GM15510 (cell line): Measurements from ENCODE around the gene ASIC4.

ENCODE experiments used
- POLR2A ChIP-seq: IDR thresholded peaks from 3 replicates; pipeline ENCODE4 v1.6.1; 2011; ENCODE audit warnings: borderline replicate concordance; ENCODE audit not compliant: insufficient read length; ENCODE audit errors: extremely low read depth

The ASIC4 gene

GRCh38 chr2:219573166-219573565, 58.9 kb downstream of the ASIC4 start:
- TF ChIP-seq POLR2A, result no peak

DNA sequence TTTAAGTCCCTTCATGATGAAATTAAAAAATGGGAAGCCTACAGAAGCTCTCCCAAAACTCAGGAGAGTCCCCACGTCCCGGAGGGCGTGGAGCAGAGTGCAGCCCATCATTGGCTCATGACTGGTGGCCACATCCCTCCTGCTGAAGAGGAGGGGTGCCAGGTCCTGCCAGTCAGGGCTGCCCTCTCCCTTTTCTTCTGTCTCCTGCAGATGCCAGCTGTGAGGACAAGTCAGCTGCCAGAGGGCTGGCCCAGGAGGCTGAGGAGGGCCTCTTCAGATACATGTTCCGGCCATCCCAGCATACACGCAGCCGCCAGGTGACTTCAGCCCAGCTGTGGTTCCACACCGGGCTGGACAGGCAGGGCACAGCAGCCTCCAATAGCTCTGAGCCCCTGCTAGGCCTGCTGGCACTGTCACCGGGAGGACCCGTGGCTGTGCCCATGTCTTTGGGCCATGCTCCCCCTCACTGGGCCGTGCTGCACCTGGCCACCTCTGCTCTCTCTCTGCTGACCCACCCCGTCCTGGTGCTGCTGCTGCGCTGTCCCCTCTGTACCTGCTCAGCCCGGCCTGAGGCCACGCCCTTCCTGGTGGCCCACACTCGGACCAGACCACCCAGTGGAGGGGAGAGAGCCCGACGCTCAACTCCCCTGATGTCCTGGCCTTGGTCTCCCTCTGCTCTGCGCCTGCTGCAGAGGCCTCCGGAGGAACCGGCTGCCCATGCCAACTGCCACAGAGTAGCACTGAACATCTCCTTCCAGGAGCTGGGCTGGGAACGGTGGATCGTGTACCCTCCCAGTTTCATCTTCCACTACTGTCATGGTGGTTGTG, 60.4 kb downstream of the ASIC4 start:
- no peak for TF ChIP-seq POLR2A

DNA sequence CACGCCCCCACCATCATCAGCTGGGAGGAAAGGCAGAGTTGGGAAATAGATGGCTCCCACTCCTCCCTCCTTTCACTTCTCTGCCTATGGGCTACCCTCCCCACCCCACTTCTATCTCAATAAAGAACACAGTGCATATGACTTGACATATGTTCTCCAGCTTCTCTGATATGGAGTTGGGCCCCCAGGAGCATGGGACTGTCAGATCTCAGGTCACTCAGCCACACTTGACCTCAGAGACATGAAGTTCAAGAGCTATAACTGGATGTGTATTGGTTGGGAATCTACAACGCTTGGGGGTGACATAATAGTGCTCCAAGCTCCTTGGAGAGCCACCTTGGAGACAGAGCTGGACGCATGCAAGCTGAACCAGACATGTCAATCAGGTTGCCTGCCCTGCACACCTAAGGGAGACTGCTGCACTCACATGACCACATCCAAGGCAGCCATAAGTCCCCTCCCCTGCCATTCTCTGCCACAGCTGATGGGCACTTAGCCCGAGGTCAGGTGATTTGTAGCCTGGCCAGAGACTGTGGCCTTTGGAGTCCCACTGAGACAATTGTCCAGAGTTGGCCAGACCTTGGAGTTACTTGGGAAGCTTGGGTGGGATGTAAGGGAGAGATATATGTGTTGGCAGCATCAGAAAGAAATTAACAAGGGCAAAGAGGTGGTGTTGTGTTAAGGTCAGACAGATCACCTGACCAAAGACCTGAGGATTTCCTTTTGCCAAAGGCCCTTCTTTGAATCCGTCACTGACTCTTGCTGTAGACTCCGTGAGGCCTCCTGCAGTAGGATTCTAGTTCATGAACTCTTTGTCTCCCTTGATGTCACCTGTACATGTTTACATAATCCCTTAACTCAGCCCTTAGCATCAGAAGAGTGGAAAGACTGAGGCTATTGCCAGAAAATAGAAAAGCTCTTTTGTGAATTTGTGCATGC, 61.6 kb downstream of the ASIC4 start:
- no peak for TF ChIP-seq POLR2A

- no peak for TF ChIP-seq POLR2A
Observed at GRCh38 chr2:219576505-219577388, 62.5 kb downstream of the ASIC4 start.

- TF ChIP-seq POLR2A, result no peak
Observed at GRCh38 chr2:219578811-219579613, 64.7 kb downstream of the ASIC4 start.

GRCh38 chr2:219581346-219581745, 67.1 kb downstream of the ASIC4 start:
- TF ChIP-seq POLR2A, result no peak
